ENCODE data around the gene RAET1G. TPM values are rescaled to one million over a fixed set of nuclear protein-coding genes. Genes with fewer than 3 reads are reported as not detected.

RAET1G gene
- total RNA-seq, 1 experiment from 2014 or later = not detected

DNA sequence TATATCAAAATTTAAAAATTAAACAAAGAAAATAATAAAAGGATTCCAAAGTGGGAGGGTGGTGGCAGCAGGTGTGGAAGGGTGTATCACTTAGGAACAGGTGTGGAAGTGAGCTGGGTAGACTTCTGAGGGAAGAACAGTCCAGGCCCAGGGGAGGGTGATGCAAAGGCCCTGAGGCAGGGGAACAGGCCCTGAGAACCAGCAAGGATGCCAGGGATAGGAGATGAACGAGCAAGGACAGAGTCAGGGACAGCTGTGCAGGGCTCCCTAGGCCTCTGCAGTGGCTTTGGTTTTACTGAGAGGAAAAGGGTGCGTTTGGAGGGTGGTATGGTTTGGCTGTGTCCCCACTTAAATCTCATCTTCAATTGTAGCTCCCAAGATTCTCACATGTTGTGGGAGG is 15.6 kb downstream of the RAET1G start:
- POLR2A ChIA-PET = no interaction called here
- DNase-seq = no peak
- Mint-ChIP-seq H3K27ac (ENCODE audit: unreplicated experiment) (no peak overlapping the region), H3K9me3 (ENCODE audit: unreplicated experiment) (peaks cover 17% of the 10 kb centered on the region), H3K27me3 (ENCODE audit: insufficient read depth, unreplicated experiment) (peaks cover 5% of the 10 kb centered on the region), H3K4me1 (ENCODE audit: low read depth, unreplicated experiment) (no peaks in the 10 kb centered on the region), H3K36me3 (ENCODE audit: insufficient read depth, unreplicated experiment) (no peaks in the 10 kb centered on the region), H3K4me3 (ENCODE audit: unreplicated experiment) (no peak overlapping the region)
- Histone ChIP-seq H3K4me3 (ENCODE audit: low read depth, low read length) (no peak overlapping the region), H3K4me1 (no peaks in the 10 kb centered on the region), H3K9me3 (no peaks in the 10 kb centered on the region; the same call in 1 of the 2 replicates), H3K27me3 (replicated peaks; ENCODE audit: control insufficient read depth, insufficient read depth, low read length) (no peaks in the 10 kb centered on the region), H3K36me3 (ENCODE audit: control insufficient read depth, insufficient read depth, low read length) (no peaks in the 10 kb centered on the region)
- intact Hi-C loops (cut with micrococcal nuclease; ENCODE audit: unreplicated experiment) = no loop called here
- BruUV-seq (replicated peaks) = no TSS peak
- no peak for TF ChIP-seq CTCF (IDR thresholded peaks at IDR 0.05; ENCODE audit: insufficient read depth in 1 of 2, low read depth in 1 of 2, low read length in 1 of 2, severe bottlenecking in 1 of 2, unreplicated experiment in 1 of 2)
- CTCF ChIA-PET = no interaction called here

DNA sequence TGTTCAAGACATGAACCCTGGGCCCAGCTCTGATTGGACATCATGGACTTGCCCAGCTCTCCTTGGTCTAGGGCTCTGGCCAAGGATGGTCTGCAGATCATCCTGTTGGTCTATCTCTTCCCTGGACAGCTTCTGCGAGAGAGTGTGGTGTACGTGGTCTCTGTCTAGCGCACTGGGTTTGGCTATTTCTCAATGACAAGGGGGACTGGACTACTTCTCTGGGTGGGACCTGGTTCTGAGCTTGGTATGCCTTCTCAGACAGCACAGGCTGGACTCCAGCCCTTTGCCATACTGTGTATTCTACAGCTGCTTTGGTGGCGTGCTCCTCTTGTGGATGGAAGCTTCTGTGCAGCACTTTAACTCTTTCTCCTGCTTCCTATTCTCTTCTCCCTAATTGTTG is 16.5 kb downstream of the RAET1G start:
- H3K27me3 ChIP-seq (replicated peaks; ENCODE audit: control insufficient read depth, insufficient read depth, low read length) = no peaks in the 10 kb centered on the region
- TF ChIP-seq CTCF (IDR thresholded peaks at IDR 0.05; ENCODE audit: insufficient read depth in 1 of 2, low read depth in 1 of 2, low read length in 1 of 2, severe bottlenecking in 1 of 2, unreplicated experiment in 1 of 2) = no peak
- H3K4me3 Mint-ChIP-seq (ENCODE audit: unreplicated experiment) = no peak overlapping the region
- no peaks in the 10 kb centered on the region for H3K36me3 Mint-ChIP-seq (ENCODE audit: insufficient read depth, unreplicated experiment)
- H3K4me1 Mint-ChIP-seq (ENCODE audit: low read depth, unreplicated experiment) = no peaks in the 10 kb centered on the region
- CTCF ChIA-PET = no interaction called here
- intact Hi-C loops (cut with micrococcal nuclease; ENCODE audit: unreplicated experiment) = no loop called here
- peaks cover 17% of the 10 kb centered on the region for H3K9me3 Mint-ChIP-seq (ENCODE audit: unreplicated experiment)
- no peak for DNase-seq
- no TSS peak for BruUV-seq (replicated peaks)
- no peak overlapping the region for H3K27ac Mint-ChIP-seq (ENCODE audit: unreplicated experiment)
- H3K4me3 ChIP-seq (ENCODE audit: low read depth, low read length) = no peak overlapping the region
- no peaks in the 10 kb centered on the region for H3K36me3 ChIP-seq (ENCODE audit: control insufficient read depth, insufficient read depth, low read length)
- POLR2A ChIA-PET = no interaction called here
- H3K9me3 ChIP-seq = no peaks in the 10 kb centered on the region; the same call in 1 of the 2 replicates
- no peaks in the 10 kb centered on the region for H3K4me1 ChIP-seq
- H3K27me3 Mint-ChIP-seq (ENCODE audit: insufficient read depth, unreplicated experiment) = peaks cover 7% of the 10 kb centered on the region

- CTCF ChIA-PET = no interaction called here
- no peaks in the 10 kb centered on the region for H3K27me3 ChIP-seq (replicated peaks; ENCODE audit: control insufficient read depth, insufficient read depth, low read length)
- POLR2A ChIA-PET = no interaction called here
- Mint-ChIP-seq H3K9me3 (ENCODE audit: unreplicated experiment) (peaks cover 17% of the 10 kb centered on the region), H3K36me3 (ENCODE audit: insufficient read depth, unreplicated experiment) (no peaks in the 10 kb centered on the region), H3K27ac (ENCODE audit: unreplicated experiment) (no peak overlapping the region), H3K4me3 (ENCODE audit: unreplicated experiment) (no peak overlapping the region), H3K27me3 (ENCODE audit: insufficient read depth, unreplicated experiment) (peaks cover 5% of the 10 kb centered on the region), H3K4me1 (ENCODE audit: low read depth, unreplicated experiment) (no peaks in the 10 kb centered on the region)
- BruUV-seq (replicated peaks) = no TSS peak
- H3K9me3 ChIP-seq = no peaks in the 10 kb centered on the region; the same call in 1 of the 2 replicates
- no peaks in the 10 kb centered on the region for H3K4me1 ChIP-seq
- intact Hi-C loops (cut with micrococcal nuclease; ENCODE audit: unreplicated experiment) = no loop called here
- H3K36me3 ChIP-seq (ENCODE audit: control insufficient read depth, insufficient read depth, low read length) = no peaks in the 10 kb centered on the region
- DNase-seq = no peak
- no peak for TF ChIP-seq CTCF (IDR thresholded peaks at IDR 0.05; ENCODE audit: insufficient read depth in 1 of 2, low read depth in 1 of 2, low read length in 1 of 2, severe bottlenecking in 1 of 2, unreplicated experiment in 1 of 2)
- H3K4me3 ChIP-seq (ENCODE audit: low read depth, low read length) = no peak overlapping the region
Observed at GRCh38 chr6:149905911-149906371, 17.0 kb downstream of the RAET1G start.
